GM12875 (cell line): Measurements from ENCODE around the gene ARHGEF26.

Experiments
- H3K4me3 ChIP-seq: one replicate; pipeline ENCODE4 v1.5.1; 2011; ENCODE audit warnings: low read depth, low read length, control low read depth
- TF ChIP-seq, protein P1 (sequence below): IDR thresholded peaks from 2 replicates; pipeline ENCODE4 v1.5.1; 2011; ENCODE audit warnings: low read depth, mild to moderate bottlenecking, control low read depth, inconsistent platforms, low read length, moderate library complexity, borderline replicate concordance; ENCODE audit not compliant: insufficient read depth

The ARHGEF26 gene, protein sequence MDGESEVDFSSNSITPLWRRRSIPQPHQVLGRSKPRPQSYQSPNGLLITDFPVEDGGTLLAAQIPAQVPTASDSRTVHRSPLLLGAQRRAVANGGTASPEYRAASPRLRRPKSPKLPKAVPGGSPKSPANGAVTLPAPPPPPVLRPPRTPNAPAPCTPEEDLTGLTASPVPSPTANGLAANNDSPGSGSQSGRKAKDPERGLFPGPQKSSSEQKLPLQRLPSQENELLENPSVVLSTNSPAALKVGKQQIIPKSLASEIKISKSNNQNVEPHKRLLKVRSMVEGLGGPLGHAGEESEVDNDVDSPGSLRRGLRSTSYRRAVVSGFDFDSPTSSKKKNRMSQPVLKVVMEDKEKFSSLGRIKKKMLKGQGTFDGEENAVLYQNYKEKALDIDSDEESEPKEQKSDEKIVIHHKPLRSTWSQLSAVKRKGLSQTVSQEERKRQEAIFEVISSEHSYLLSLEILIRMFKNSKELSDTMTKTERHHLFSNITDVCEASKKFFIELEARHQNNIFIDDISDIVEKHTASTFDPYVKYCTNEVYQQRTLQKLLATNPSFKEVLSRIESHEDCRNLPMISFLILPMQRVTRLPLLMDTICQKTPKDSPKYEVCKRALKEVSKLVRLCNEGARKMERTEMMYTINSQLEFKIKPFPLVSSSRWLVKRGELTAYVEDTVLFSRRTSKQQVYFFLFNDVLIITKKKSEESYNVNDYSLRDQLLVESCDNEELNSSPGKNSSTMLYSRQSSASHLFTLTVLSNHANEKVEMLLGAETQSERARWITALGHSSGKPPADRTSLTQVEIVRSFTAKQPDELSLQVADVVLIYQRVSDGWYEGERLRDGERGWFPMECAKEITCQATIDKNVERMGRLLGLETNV

DNA sequence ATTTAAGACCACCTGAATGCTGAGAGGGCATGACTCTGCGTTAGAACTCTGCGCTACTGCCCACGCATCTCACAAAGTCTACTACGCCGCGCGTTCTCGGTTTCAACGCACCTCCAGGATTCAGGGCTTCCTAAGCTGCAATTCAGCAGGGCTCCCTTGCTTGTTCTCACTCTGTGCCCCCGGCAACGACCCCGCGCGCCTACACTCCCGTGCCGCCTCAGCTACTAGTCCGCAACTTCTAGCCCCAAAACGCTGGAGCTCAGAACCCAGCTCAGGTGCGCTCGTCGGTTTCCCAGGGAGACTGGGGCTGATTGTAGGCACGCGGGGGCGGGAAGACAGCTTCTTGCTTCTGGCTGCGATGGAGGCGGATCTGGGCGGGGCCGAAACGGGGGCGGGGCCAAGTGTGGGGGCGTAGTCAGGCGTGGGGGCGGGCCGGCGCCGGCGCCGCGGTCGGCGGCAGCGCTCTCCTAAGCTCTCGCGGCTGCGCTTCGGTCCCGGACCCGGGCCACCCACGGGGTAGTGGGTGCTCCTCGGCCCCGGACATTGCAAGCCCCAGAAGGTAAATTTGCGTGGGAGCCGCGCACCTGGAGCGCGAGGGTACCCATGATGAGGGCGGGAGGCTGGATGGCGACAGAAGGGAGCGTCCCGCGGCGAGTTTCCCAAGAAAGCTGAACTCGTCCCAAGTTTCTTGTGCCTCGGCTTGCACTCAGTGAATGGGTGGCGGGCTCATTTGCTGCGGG, at the start of gene ARHGEF26:
Gene ARHGEF26, plus strand, starts transcription at position 430 of the 740 bp plus-strand sequence. CDS start 603 bp downstream, outside the sequence.
- peak within 1 kb of the TSS; percentile 45 for H3K4me3 ChIP-seq
- TF ChIP-seq, protein P1, sequence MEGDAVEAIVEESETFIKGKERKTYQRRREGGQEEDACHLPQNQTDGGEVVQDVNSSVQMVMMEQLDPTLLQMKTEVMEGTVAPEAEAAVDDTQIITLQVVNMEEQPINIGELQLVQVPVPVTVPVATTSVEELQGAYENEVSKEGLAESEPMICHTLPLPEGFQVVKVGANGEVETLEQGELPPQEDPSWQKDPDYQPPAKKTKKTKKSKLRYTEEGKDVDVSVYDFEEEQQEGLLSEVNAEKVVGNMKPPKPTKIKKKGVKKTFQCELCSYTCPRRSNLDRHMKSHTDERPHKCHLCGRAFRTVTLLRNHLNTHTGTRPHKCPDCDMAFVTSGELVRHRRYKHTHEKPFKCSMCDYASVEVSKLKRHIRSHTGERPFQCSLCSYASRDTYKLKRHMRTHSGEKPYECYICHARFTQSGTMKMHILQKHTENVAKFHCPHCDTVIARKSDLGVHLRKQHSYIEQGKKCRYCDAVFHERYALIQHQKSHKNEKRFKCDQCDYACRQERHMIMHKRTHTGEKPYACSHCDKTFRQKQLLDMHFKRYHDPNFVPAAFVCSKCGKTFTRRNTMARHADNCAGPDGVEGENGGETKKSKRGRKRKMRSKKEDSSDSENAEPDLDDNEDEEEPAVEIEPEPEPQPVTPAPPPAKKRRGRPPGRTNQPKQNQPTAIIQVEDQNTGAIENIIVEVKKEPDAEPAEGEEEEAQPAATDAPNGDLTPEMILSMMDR, result no peak

DNA sequence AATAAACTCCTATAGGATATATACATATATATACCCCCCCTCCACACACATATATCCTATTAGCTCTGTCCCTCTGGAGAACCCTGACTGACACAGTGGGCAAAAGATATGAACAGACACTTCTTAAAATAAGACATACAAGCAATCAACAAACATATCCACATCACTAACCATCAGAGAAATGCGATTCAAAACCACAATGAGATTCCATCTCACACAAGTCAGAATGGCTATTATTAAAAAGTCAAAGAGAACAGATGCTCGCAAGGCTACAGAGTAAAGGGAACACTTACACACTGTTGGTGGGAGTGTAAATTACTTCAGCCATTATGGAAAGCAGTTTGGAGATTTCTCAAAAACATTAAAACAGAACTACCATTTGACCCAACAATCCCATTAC, 46.2 kb upstream of the ARHGEF26 start:
- TF ChIP-seq, protein P1, result no peak
- no peak overlapping the region for H3K4me3 ChIP-seq

DNA sequence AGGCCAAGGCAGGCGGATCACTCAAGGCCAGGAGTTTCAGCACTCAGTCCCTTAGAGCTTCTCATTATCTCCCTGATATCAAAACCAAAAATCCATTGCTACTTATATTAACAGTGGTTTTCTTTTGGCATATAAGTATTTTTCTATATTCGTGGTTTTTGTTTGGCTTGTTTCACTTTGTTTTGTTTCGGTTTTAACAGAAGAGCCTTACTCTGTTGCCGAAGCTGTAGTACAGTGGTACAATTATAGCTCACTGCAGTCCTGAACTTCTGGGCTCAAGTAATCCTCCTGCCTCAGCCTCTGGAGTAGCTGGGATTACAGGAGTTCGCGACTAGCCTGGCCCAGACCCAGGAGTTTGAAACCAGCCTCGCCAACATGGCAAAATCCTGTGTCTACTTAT, 42.5 kb upstream of the ARHGEF26 start:
- TF ChIP-seq, protein P1, result no peak
- H3K4me3 ChIP-seq, result no peak overlapping the region

DNA sequence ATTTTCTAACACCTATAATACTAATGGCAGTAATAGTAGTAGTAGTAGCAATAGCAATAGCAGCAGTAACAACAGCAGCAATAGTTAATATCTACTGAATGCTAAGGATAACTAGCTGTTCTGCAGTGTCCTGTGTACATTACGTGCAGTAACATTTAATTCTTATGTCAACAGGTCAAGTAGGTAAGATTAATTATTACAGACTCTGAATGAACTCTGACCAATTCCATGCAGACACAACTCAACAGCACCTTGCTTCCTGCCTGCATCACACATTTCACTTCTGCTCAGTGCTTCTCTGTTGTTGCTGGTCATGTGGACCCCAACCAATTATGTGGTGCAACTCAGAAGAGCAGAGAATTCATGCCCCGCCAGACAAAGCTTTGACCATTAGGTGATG, 39.9 kb upstream of the ARHGEF26 start:
- no peak overlapping the region for H3K4me3 ChIP-seq
- TF ChIP-seq, protein P1, result no peak

DNA sequence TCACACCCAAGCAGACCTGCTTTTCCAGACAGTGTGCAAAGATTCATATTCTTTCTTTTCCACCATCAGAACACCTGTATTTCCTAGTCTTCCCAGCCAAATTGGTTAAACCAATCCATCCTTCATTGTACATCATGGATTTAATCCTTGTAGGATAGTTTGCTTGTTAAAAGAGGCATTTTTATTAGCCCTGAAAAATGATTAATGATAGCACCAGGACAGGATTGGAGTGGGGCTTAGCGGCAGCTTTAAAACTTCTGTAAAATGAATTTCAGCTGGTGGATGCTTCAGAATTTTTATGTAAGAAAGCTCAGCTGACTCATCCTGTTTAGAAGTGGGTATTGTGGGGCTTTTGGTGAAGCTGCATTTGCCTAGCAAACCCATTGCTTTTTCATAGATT, 36.1 kb upstream of the ARHGEF26 start:
- H3K4me3 ChIP-seq, result no peak overlapping the region
- TF ChIP-seq, protein P1, result no peak

DNA sequence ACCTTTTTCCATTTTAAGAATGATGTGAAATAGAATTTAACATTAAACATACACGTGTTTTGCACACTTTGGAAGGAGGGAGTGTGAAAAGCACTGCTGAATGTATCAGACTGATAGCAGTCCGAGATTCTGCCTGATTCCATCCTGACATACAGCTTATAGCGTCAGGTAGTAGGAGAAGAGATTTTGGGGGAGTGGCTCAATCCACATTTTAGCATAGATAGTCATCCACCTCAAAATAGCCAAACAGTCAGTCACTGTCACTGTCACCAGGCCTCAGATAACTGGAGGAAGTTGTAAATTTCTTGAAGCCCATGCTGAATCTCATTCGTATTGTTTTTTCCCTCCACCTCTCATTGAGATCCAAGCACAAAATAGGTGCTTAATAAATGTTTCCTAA, 35.4 kb upstream of the ARHGEF26 start:
- H3K4me3 ChIP-seq, result no peak overlapping the region
- TF ChIP-seq, protein P1, result no peak
